ENCODE measurements around the gene CDC16.
"Not testable (repeated sequence)": the region's sequence is repeated elsewhere in the genome, so short reads cannot be mapped to it uniquely, and the experiment has no call there.

CDC16 gene

DNA sequence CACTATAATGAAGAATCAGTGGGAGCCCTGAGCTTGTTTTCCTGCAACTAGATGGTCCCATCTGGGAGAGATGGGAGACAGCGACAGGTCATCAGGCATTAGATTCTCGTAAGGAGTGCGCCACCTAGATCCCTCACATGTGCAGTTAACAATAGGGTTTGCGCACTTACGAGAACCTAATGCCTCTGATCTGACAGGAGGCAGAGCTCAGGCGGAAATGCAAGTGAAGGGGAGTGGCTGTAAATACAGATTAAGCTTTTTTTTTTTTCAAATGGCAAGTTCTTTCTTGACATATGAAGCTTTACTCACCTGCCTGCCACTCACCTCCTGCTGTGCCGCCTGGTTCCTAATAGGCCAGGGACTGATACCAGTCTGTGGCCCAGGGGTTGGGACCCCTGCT, 14.4 kb downstream of the CDC16 start:
- TF ChIP-seq, protein P1, sequence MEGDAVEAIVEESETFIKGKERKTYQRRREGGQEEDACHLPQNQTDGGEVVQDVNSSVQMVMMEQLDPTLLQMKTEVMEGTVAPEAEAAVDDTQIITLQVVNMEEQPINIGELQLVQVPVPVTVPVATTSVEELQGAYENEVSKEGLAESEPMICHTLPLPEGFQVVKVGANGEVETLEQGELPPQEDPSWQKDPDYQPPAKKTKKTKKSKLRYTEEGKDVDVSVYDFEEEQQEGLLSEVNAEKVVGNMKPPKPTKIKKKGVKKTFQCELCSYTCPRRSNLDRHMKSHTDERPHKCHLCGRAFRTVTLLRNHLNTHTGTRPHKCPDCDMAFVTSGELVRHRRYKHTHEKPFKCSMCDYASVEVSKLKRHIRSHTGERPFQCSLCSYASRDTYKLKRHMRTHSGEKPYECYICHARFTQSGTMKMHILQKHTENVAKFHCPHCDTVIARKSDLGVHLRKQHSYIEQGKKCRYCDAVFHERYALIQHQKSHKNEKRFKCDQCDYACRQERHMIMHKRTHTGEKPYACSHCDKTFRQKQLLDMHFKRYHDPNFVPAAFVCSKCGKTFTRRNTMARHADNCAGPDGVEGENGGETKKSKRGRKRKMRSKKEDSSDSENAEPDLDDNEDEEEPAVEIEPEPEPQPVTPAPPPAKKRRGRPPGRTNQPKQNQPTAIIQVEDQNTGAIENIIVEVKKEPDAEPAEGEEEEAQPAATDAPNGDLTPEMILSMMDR (IDR thresholded peaks at IDR 0.05; ENCODE audit: insufficient read depth, missing control alignments), result no peak
- FAIRE-seq (no peak), DNase-seq (ENCODE audit: insufficient read length, low spot score) (no peak)

DNA sequence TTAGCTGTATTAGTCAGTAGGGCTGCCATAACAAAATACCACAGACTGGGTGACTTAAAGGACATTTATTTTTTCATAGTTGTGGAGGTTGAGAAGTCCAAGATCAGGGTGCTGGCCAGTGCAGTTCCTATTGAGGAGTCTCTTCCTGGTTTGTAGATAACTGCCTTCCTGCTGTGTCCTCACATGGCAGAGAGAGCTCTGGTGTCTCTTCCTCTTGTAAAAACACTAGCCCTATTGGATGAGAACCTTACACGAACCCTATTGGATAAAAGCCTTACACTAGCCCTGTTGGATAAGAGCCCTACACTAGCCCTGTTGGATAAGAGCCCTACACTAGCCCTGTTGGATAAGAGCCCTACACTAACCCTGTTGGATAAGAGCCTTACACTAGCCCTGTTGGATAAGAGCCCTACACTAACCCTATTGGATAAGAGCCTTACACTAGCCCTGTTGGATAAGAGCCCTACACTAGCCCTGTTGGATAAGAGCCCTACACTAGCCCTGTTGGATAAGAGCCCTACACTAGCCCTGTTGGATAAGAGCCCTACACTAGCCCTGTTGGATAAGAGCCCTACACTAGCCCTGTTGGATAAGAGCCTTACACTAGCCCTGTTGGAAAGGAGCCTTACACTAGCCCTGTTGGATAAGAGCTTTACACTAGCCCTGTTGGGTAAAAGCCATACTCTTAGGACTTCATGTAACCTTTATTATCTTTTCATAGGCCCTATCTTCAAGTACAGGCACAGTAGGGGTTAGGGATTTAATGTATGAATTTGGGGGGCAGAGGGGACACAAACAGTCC, 17.1 kb downstream of the CDC16 start:
- not testable (repeated sequence) for DNase-seq (ENCODE audit: insufficient read length, low spot score); FAIRE-seq

DNA sequence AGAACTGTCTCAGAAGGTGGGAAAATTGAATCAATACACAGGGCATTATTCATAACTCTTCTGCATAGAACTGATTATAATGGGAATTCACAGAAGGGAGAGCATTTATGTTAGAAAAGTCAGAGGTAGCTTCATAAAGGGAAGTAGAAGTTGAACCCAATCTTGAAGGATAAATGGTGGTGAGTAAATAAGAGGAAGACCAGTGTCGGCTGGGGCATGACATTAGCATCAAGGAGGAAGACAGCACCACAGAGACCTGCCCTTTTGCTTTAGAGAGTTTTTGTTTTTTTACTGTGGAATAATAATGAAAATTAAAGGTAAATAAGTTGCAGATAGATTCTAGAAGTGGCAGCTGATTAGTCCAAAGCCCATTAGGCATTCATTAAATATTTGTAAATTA, 21.9 kb downstream of the CDC16 start:
- FAIRE-seq, result no peak
- DNase-seq (ENCODE audit: insufficient read length, low spot score), result no peak

DNA sequence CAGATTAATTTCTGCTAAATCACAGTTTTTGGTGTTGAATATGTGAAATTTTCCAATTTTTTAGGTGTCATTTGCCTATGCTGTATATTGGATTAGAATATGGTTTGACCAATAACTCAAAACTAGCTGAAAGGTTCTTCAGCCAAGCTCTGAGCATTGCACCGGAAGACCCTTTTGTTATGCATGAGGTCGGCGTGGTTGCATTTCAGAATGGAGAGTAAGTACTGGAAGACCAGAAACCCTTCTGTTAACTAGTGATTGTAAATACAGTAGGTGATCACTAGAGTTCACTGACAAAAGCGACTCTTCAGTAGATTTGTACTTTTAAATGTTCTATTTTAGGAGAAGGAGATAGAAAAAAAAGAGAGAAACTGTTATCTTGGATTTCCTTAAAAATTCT, 22.3 kb downstream of the CDC16 start:
- DNase-seq (ENCODE audit: insufficient read length, low spot score), result no peak
- no peak for FAIRE-seq
- TF ChIP-seq, protein P1 (IDR thresholded peaks at IDR 0.05; ENCODE audit: insufficient read depth, missing control alignments), result no peak

More for the DNA sequence above, 21.9 kb downstream of the CDC16 start:
- TF ChIP-seq, protein P1 (IDR thresholded peaks at IDR 0.05; ENCODE audit: insufficient read depth, missing control alignments), result no peak

DNA sequence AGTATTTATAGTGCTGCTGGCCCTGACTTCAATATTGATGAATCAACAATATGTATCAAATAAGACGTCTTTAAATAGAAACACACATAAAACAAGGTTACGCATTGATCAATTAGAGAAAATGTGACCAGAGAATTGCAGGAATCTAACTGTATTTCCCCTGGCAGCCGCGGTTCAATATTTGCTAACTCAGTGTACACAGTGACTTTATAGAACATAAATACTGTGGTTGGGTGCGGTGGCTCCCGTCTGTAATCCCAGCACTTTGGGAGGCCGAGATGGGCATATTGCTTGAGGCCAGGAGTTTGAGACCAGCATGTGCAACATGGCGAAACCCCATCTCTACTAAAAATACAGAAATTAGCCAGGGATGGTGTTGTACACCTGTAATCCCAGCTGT, 23.9 kb downstream of the CDC16 start:
- FAIRE-seq, result peak; percentile 21

DNA sequence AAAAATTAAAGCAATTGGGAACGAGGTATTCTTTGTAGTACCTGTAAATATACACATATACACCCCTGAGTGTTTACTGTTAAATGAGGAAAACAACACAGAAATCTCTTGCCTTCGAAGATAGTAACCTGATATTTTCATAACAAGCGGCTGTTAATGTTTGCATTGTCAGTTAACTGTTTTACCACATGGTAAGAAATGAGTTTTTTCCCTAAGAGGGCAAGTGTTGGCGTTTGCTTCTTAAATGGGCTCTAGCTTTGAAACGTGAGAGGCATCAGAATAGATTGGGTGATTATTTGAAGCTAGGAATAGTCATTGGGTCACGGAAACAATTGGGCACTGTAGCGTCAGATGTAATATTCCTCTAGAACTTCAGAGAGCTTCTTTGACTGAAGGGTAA, 24.7 kb downstream of the CDC16 start:
- DNase-seq (ENCODE audit: insufficient read length, low spot score), result no peak
- TF ChIP-seq, protein P1 (IDR thresholded peaks at IDR 0.05; ENCODE audit: insufficient read depth, missing control alignments), result no peak
- no peak for FAIRE-seq

More for the DNA sequence above, 23.9 kb downstream of the CDC16 start:
- no peak for DNase-seq (ENCODE audit: insufficient read length, low spot score)
- TF ChIP-seq, protein P1 (IDR thresholded peaks at IDR 0.05; ENCODE audit: insufficient read depth, missing control alignments), result no peak

DNA sequence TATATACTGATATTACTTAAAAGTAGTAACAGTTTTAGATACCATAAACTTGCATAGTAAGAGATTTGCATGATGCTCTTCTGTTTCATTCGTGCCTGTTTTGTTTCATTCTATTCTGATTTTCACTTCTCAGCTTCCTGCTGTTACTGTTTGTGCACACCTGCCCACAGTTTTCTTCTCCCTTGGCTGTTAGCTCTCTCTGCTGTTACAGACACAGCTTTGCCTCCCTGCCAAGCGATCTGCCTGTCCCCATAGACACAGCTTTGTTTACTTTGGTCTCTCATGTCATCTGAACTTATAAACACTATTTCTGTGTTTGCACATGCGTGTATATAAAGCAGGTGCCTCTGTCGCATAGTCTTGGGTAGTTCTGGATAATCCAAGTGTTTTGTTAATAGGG, 25.3 kb downstream of the CDC16 start:
- no peak for DNase-seq (ENCODE audit: insufficient read length, low spot score)
- FAIRE-seq, result no peak

More for the DNA sequence above, 25.3 kb downstream of the CDC16 start:
- TF ChIP-seq, protein P1 (IDR thresholded peaks at IDR 0.05; ENCODE audit: insufficient read depth, missing control alignments), result no peak
